HepG2 (cell line): ENCODE data around the gene AMN.

Experiments
- GABPA ChIP-seq, 2 experiments: IDR thresholded peaks; 2 replicates each; pipeline ENCODE4 v1.6.1; 2011 to 2016; ENCODE audit warnings: low read depth in 2 of 2, low read length in 1 of 2, missing biosample characterization in 1 of 2, missing genetic modification characterization in 1 of 2
- KDM3A ChIP-seq: IDR thresholded peaks from 2 replicates; pipeline ENCODE4 v1.6.1; 2018; ENCODE audit warnings: low read depth, missing compliant biosample characterization
- MXD3 ChIP-seq: IDR thresholded peaks from 2 replicates; pipeline ENCODE4 v1.6.1; 2016; ENCODE audit warnings: mild to moderate bottlenecking, missing biosample characterization, missing genetic modification reagents
- RBM22 ChIP-seq: fragments of 200-400 bp; formaldehyde crosslinking; optimal IDR thresholded peaks from 2 replicates; pipeline ENCODE3; 2017; ENCODE audit warnings: mild to moderate bottlenecking, low read length, moderate library complexity
- ZNF292 ChIP-seq: sonication (generic); formaldehyde crosslinking; IDR thresholded peaks from 2 replicates; pipeline ENCODE4 v1.8.1; 2022; ENCODE audit warnings: mild to moderate bottlenecking, low read depth, missing genetic modification reagents, borderline replicate concordance
- ZNF577 ChIP-seq: sonication (generic); formaldehyde crosslinking; IDR thresholded peaks from 2 replicates; pipeline ENCODE4 v1.4.0; 2020; ENCODE audit warnings: mild to moderate bottlenecking, low read depth, missing genetic modification reagents, borderline replicate concordance
- ZSCAN22 ChIP-seq: sonication (generic); formaldehyde crosslinking; IDR thresholded peaks from 2 replicates; pipeline ENCODE4 v1.4.0; 2020; ENCODE audit warnings: mild to moderate bottlenecking, missing genetic modification reagents

DNA sequence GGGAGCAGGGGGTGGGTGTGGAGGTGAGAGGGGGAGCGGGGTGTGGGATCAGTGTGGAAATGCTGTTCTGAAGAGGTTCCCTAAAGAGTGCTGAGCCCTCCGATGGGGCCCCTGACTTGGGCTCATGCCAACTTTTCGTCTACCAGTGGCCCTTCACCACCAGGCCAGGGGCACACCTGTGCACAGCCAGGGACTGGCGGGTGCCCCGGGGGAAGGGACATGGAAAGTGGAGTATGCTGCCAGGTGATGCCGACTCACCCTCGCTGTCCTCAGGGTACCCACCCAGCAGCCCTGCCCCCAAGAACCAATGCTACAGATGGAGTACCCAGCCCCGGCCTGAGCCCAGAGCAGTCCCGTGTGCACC, 26.2 kb downstream of the AMN start:
- TF ChIP-seq ZNF577: no peak
- TF ChIP-seq KDM3A (CRISPR knock-in tag): no peak
- no peak for TF ChIP-seq GABPA (IDR thresholded peaks at IDR 0.05; ENCODE audit: low read depth, low read length)
- TF ChIP-seq GABPA (CRISPR knock-in tag; IDR thresholded peaks at IDR 0.05; ENCODE audit: low read depth): no peak
- TF ChIP-seq MXD3: no peak
- no peak for TF ChIP-seq ZSCAN22 (CRISPR knock-in tag)
- no peak for TF ChIP-seq RBM22
- no peak for TF ChIP-seq ZNF292
